NCI-H1048 (cell line): Measurements from ENCODE around the gene PNLDC1.
"Not testable (repeated sequence)": the region's sequence is repeated elsewhere in the genome, so short reads cannot be mapped to it uniquely, and the experiment has no call there.

Experiments
- DNase-seq: peaks from one replicate; lab custom pipeline; 2025; lab: John Stamatoyannopoulos, UW

Gene PNLDC1

DNA sequence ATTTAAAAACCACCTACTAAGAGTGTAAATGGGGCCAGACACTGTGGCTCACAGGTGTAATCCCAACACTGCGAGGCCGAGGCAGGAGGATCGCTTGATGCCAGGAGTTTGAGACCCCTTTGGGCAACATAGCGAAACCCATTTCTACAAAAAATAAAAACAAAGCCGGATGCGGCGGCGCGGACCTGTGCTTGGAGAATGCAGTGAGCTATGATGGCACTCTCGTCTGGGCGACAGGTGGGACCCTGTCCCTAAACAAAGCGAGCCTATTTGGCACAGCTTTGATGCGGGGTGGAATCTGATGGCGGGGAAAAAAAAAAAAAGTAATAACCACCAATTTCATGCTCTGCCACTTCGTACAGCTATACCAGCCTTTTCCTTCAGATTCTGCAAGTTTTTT is 11.8 kb upstream of the PNLDC1 start:
- no peak for DNase-seq

DNA sequence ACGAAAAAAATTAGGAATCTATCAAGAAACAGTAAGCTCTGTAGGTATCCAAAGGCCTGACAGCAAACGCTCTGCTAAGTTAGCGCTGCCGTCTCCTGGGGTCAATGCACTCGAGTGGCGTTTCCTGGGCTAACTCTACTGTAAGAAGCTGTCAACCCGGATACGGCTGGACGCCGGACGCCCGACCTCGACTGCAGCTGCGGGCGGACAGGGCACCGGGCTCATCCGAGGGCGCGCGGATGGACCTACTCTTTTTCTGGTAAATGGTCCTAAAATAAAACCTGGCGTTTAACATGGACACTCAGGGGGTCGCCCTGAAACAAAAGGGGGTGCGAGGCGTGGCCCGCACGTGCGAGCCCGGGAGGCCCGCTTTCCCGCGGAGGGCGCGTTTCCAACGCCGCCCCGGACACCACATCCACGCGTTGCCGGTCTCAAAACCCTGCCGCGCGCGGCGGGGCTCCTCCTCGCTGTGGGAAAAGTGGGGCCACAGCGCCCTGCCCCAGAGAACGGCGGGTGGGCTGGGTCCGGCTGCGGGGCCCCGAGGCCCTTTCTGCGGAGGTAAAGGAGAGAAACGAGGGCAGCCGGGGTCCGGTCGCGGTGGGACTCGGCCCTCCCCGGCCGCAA is 11.2 kb upstream of the PNLDC1 start:
- no peak for DNase-seq

DNA sequence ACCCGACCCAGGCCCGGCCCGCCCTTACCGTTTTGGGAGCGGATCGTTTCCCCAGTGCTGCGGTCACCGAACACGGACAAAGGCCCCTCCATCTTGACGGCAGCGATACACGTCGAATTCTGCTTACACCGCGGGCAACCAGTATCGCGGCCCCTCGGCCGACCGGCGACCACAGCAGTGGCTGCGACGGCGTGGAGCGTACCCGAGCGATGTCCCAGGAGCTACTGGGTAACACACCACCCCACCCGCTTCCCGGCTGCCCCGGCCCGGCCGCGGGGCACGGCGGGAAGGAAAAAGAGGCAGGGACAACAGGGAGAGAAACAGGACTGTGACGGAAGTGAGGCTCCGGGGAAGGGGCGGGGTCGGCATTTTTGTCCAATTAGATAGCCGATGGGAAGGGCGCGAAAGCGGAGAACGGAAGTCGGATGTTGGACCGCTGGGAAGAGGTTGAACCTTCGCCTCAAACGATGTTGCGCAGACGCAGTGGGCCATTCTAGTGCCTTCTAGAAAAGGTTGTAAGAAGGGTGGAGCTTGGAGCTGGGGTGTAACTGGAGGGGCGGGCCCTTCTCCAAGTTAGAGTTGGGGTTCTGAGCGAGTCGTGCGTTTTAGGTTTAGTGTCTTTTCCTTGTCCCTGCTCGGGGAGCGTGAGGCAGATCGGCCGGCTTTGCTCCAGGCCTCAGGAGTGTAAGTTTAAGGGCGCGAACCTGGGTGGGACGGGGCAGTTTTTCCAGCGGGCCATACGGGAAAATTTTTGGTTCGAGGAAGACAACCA is 10.5 kb upstream of the PNLDC1 start, which contains the start of gene TCP1:
Gene TCP1 (minus strand): TSS at position 226 of the 772 bp plus-strand sequence. CDS start 134 bp downstream, at position 92.
- peak; percentile 99 for DNase-seq

DNA sequence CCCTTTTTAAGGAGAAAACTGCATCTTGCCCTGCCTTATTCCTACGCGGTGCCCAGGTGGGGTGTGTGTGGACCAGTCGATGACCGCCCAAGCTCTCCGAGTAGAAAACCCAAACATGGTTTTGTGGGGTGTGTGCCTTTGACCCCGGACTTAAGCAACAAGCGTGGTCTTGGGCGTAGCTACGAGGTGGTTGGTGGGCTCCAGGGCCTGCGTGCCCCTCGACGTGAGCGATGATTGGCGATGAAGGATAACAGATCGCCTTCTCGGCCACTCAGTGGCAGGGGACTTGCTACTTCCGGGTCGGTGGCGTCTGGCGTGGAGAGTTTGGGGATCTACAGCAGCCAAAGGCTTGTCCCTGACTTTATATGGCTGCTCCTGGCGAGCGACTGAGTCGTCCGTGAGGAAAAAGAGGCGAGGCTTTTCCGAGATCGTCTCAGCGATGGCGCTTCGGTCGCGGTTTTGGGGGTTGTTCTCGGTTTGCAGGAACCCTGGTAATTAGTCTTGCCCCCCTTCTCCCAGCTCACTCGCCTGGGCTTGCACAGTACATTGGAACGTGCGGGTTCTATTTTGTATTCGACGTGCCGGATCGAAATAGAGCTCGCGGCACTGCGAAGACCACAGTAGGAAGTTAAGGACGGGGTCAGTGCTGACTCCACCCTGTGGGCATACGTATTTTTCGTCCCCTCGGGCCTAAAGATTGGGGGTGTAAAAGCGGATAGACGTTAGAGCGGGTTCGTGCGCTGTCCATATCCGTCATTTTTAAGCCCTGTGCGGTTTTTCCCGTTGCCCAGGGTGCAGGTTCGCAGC is 9.7 kb upstream of the PNLDC1 start, which contains the start of gene MRPL18:
Gene MRPL18 (plus strand): TSS at position 319 of the 807 bp plus-strand sequence. CDS start 121 bp downstream, at position 440.
- peak; percentile 91 for DNase-seq

DNA sequence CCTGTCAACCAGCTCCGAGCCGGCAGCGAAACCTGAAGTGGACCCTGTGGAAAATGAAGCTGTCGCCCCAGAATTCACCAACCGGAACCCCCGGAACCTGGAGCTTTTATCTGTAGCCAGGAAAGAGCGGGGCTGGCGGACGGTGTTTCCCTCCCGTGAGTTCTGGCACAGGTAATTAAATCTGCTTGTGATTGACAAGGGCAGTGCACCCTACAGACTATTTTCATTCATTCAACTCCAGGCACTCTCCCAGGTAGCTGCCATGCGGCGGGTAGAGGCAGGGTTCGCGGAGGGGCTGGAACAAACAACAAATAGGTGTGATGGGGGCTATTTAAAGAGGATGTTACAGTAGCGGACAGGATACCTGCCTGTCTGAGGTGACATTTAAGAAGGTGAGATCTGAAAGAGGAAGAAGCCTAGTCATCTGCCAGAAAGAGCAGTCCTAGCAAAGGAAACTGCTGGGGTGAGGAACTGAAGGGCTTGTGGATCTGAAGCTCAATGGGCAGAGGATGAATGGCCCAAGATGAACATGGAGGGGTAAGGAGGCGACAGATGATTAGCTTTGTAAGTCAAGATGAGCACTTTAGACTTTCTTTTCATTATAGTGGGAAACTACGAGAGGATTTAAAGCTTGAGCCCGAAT is 9.0 kb upstream of the PNLDC1 start:
- DNase-seq = no peak

DNA sequence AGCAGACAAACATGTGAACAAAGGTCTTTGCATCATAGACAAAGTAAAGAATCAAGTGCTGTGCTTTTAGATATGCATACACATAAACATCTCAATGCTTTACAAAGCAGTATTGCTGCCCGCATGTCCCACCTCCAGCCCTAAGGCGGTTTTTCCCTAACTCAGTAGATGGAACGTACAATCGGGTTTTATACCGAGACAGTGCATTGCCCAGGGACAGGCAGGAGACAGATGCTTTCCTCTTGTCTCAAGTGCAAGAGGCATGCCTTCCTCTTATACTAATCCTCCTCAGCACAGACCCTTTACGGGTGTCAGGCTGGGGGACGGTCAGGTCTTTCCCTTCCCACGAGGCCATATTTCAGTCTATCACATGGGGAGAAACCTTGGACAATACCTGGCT is 5.1 kb upstream of the PNLDC1 start:
- not testable (repeated sequence) for DNase-seq

DNA sequence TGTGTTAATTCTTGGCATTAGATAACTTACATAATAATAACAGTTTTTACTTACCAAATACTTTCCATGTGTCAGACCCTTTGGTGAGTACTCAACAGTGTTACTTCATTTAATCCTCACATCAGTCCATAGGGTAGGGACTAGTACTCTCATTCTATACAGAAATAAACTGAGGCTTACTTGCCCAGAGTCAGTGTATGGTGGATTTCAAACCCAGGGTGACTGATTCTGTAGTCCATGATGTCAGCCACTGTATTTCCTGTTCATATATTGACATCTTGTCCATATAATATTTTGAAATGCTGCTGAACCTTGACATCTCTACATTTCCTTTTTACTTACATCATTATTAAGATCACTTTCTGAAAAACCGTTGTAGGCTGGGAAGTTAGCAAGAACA is 2.5 kb upstream of the PNLDC1 start:
- DNase-seq = no peak

DNA sequence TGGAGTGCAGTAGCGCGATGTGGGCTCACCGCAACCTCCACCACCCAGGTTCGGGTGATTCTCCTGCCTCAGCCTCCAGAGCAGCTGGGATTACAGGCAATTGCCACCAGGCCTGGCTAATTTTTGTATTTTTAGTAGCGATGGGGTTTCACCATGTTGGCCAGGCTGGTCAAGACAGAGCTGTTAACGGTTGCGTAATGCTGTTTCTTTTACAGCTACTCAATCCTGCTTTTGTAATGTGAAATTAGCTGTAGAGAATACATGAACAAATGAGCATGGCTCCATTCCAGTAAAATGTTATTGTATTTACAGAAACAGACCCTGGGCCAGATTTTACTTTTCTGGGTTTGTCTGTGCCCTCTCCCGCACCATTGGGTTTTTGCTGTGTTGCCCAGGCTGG is 1.9 kb downstream of the PNLDC1 start:
- DNase-seq = no peak

DNA sequence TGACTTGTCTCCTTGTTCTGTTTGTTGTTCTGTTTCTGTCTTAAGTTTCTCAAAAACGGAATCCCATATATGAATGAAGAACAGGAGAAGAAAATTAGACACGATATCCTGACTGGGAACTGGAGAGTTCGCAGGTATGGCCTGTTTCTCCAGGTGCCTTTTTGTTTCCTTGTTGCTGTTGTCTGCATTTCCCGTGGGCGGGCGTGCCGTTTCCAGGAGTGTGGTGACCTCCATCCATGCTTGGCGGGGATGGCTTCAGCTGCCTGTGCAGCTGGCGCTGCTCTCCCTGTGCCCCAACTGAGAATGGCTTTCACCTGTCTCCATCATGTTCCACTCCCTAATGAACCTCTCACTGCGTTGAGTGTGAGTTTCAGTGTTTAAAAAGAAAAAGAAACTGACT is 4.4 kb downstream of the PNLDC1 start:
- no peak for DNase-seq

DNA sequence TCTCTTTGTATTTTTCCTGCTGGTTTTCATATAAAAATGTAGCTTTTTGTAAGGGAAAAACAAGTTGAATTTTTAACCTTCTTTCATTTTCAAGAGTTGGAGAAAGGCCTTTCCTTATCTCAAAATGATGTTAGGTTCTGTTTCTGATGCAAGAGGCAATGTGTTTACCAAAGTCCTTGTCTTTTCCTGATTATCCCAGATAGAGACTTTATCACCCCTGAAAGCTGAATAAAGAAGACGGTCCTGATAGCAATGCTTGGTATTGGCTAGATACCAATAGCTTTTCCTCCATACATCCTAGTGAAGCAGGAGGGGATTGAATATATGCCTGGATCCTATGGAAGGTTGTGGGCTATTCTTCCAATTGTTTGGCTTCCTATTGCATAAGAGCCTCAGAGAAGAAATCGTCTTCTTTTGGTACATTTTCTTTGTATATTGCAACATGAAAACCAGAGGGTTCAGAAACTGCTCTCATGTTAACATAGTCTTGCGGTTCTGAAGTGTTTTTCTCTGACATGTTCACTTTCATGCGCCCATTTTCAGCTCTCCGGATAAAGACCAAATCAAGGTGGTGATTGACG is 5.5 kb downstream of the PNLDC1 start:
- no peak for DNase-seq

DNA sequence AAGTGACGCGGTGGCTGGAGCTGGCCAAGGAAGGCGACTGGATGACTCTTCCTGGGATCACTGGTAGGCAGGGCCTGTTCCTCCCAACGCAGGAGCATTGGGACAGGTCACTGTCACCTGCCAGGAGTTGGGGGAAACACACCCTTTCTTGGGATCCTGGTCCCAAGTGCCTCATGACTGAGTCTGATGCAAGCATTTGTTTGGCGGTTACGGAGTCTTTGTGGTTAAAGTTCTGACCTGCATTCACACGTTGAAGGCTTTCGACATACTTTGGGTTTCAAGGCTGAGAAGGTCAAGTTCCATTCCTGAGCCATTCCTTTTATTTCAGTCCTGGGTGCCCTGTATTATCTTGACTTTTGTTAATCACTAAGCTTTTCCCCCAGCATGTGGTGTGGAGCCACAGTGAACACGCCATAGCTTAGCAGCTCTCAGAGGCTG is 6.0 kb downstream of the PNLDC1 start:
- no peak for DNase-seq

DNA sequence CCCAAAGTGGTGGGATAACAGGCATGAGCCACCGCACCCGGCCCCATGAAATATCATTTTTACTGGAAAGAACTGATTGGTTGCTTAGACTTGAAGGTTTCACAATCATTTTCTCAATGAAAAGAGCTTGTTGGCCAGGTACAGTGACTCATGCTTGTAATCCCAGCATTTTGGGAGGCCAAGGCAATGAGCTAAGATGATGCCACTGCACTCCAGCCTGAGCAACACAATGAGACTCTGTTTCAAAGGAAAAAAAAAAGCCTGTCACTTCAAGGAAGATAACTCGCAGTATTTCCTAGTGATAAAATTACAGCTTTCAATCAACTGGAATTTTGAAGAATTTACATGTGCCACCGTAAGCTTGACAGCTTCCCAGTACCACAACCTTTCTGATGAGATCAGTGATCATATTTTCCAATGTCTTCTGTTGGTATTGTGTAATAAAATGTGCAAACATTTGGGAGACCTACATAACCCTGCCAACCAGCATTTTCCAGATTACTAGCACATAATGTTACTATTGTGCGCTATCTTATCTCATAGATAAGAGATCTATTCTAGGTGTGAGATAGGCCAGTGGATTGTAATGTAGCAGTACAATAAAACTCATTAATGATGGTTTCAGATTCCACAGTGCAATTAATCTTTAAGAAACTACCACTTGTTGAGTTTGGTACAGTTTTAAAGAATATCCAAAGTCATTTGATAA is 7.2 kb downstream of the PNLDC1 start:
- DNase-seq = no peak

DNA sequence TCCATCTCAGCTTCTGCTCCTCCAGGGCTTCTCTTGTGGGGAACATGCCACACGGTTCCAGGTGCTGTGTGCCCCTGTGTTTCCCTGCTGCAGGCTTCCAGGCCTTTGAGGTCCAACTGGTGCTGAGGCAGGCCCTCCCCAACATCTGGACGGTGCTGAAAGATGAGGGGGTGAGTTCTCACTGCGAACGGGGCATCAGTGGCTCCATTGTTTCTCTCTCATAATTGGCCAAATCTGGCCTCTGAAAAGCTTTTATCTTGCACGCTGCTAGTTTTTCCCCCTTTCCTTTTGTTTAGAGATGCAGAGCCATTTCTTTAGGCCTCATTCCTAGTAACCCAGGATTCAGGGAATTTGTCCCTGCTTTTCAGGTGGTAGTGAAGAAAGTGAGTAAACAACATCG is 8.6 kb downstream of the PNLDC1 start:
- DNase-seq = no peak

DNA sequence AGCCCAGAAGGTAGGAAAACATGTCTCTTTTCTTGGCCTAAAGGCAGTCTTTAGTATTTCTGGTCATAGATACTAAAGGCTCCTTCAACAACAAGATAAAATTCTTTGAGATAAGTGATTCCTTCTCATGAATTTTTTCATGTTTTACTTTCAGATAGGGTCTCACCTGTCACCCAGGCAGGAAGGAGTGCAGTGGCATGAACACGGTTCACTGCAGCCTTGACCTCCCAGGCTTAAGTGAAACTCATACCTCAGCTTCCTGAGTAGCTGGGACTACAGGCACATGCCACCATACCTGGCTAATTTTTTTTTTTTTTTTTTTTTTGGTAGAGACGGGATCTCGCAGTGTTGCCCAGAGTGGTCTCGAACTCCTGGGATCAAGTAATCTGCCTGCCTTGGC is 9.1 kb downstream of the PNLDC1 start:
- DNase-seq = no peak

DNA sequence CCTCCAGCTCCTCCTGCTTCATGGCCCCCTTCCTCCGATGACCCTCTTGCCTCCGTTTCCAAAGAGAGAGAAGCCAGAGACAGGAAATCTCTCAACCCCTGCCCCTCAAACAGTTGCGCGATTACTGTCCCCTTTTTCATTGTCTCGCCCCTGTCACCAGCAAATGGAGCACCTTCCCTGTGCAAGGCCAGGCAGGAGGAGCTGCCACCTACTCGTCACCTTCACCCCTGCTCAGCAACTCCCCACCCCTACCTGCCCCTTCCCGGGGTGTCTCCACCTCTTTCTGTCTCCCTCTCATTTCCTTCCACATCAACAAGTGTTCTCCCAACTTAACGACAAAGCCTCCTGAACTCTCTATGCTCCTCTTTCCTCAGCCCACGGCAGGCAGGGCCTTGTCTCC is 13.7 kb downstream of the PNLDC1 start:
- no peak for DNase-seq

DNA sequence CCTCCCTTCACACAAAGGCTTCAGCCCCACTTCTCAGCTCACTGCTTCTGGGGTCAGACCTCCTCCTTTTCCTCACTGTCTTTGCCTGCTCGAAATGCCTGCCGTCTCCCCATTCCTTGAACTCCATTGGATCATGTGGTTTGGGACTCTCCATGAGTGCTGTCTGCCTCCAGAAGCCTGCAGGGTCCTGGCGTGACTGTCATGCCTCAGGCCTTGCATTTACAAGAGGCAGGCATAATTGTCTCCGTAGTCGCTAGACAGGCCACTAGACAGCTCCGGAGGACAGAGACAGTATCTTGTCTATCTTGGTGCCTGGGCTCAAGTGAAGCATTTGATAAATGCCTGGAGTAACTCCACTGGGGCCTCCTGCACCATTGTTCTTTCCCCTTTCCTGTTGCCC is 15.3 kb downstream of the PNLDC1 start:
- no peak for DNase-seq

DNA sequence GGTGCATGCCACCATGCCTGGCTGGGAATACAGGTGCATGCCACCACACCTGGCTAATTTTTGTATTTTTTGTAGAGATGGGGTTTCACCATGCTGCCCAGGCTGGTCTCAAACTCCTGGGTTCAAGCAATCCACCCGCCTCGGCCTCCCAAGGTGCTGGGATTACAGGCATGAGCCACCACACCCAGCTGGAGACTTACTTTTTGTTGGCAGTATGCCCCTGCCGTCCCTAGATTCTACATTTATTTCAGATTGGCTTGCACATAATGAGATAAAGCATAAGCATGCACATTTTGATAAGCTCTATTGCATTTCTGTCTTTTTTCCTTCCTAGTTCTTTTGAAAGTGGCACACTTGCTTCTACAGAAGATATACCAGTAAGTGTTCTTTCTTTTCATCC is 16.7 kb downstream of the PNLDC1 start:
- DNase-seq = not testable (repeated sequence)

DNA sequence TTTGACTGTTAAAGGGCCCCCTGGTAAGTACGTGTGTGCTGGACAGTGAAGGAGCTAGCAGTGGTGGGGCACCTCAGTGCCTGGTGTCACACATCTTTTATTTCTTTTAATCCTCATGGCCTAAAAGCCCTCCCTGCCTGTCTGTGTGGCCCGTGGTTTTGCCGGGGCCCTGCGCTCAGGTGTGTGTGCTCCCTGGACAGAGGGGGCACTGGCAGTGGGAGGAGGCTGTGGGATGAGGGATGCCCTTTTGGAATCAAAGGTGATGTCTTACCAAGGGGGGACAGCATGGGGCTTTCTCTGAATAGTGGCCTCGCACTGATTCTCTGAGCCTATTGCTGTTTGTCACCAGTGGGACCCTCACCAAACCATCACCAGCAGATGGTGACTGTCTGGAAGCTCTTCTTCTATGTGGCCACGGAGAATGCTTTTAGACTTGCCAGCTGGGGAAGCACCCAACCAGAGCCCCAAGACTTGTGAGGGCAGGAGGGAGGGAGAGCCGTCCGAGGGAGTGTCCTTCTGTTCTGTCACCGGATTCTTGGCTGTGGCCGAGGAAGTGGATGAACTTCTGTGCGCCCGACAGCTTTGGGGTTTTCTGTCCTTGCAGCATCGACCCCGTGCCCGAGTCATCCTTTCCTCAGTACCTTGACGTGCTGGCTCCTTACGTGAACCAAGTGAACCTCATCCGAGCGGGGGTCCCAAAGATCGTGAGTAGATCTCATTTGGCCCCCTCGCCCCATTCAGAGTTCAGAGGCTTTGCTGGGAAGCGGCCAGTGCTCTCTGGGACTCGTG is 18.1 kb downstream of the PNLDC1 start:
- no peak for DNase-seq

DNA sequence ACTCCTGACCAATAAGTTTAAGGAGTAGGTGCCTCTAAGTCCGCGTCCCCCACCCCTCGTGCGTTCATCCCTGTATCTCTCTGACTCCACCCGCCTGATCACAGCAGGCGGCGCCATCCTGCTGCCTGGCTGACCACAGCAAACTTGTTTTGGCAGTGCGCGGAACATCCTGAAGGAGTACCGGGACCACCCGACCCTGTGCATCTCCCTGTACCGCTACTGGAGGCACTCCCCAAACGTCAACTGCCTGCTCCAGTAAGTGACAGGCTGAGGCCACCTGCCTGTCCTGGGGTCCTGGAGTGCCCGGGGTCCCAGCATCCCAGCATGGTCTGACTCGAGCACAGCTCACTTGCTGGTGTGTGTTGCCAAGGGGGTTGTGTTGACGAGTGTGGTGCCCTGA is 19.0 kb downstream of the PNLDC1 start:
- no peak for DNase-seq

DNA sequence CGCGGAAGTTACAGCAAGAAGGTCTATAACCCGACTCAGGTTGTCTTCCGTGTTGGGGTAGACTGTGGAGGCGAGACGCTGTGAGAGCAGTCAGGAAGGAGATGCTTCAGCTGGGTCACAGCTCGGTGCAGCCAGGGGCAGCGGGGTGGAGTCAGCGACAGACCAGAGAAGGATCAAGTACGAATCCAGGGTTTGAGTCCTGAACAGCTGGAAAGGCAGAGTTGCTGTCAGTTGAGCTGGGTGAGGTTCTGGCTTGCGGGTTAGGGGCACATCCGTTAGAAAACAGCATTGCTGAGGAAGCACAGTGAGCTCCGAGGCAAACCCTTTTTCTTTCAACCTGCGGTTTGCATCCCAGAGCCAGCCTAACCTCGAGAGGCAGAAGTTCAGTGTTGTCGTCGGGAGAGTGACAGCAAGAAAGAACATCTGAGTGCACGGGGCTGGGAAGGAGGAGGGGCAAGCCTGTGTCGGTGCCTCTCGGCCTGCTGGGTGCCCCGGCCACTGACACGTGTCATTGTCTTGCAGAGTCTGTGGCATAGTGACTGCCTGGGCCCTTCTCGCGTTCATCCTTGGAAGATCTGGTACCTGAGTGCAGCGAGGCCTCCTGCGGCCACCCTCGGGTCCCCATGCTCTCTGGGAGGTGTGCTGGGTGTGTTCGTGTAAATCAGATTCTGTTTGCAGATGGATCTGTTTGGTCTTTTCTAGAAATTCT is 20.0 kb downstream of the PNLDC1 start:
- no peak for DNase-seq
